Caco-2 (cell line): ENCODE results near the gene GLP1R. TPM values are rescaled to one million over a fixed set of nuclear protein-coding genes. Genes with fewer than 3 reads are reported as not detected.

Source experiments
- total RNA-seq: library from RNA; stranded (reverse); gene quantifications from 2 replicates; pipeline ENCODE4 v1.2.3, GENCODE V29; 2022

Gene GLP1R
- total RNA-seq, 1 experiment from 2014 or later, result not detected

Other genes starting within 250 kb of the GLP1R start
- 17.8 and 20.8 TPM in 2 replicates for gene SAYSD1, start 66.4 kb downstream of the GLP1R start, total RNA-seq
- 19.8 and 20.9 TPM in 2 replicates for gene KCNK5, start 180.7 kb downstream of the GLP1R start, total RNA-seq